ENCODE results near the gene GALNS.
"Not testable (repeated sequence)": the region's sequence is repeated elsewhere in the genome, so short reads cannot be mapped to it uniquely, and the experiment has no call there.

Gene GALNS

DNA sequence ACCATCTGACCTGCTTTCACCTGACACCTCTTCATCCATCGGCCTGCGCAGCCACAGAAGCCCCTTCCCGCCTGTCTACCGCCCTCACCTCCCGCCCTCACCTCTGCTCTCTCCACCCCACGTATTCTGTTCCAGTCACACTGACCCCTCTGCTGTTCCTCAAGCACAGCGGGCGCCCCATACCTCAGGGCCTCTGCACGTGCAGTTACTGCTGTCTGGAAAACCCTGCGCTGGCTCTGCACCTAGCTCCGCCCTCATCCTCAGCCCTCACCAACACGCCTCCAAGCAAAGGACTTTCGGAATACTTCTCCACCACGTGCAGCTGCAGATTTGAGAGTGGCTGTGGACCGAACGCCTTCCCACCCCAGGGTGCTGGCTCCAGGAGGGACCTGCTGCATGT is 34.3 kb upstream of the GALNS start:
- intact Hi-C loops (cut with DNase I), result no loop called here
- DNase-seq, result no peak

DNA sequence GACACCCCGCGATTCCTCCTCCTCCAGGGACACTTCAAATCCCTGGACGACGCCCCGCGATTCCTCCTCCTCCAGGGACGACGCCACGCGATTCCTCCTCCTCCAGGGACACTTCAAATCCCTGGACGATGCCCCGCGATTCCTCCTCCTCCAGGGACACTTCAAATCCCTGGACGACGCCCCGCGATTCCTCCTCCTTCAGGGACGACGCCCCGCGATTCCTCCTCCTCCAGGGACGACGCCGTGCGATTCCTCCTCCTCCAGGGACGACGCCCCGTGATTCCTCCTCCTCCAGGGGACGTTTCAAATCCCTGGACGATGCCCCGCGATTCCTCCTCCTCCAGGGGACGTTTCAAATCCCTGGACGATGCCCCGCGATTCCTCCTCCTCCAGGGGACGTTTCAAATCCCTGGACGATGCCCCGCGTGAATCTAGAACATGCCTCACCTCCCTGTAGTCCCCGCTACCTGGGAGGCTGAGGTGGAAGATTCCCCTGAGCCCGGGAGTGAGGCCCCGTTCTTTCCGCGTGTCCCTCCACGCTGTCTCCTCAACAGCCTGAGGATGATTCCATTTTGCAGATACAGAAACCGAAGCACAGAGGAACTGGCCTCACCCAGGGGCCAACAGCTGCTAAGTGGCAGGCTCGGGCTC is 33.1 kb upstream of the GALNS start:
- DNase-seq; intact Hi-C loops (cut with DNase I): not testable (repeated sequence)

DNA sequence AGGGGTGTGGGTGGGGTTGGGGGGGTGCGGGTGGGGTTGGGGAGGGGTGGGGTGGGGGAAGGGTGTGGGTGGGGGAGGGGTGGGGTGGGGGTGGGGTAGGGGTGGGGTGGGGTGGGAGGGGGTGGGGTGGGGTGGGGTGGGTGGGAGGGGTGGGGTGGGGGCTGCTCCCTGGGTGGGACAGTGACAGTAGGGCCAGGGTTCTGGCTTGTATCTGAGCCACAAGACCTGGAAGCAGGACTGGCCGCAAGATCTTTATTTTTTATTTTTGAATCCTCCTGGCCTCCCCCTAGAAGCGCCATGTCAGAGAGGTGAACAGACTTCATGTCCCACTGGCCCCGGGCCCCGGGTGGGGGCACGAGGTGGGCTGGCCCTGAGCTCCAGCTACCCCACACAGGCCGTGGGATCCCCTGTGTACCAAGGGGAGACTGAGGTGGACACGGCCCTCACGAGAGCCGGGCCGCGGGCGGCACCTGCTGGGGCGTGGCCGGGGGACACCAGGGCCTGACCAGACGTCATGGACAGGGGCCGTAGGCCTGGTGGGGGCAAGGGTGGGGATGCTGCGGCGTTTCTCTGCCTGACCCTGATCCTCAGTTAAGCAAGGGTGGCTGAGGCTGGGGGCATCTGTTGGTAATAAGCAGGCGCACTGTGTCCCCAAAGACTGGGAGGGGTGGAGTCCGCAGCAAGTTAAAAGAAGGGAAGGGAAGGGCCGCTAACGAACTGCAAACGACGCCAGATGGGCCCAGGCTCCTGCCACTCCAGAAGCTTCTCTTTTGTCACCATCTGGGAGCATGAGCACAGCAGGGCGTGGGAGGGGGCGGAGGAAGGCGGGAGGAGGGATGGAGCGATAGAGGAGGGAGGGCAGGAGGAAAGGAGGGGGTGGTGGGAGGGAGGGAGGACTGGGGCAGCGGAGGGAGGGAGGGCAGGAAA is 32.0 kb upstream of the GALNS start:
- intact Hi-C loops (cut with DNase I), result no loop called here
- no peak for DNase-seq

DNA sequence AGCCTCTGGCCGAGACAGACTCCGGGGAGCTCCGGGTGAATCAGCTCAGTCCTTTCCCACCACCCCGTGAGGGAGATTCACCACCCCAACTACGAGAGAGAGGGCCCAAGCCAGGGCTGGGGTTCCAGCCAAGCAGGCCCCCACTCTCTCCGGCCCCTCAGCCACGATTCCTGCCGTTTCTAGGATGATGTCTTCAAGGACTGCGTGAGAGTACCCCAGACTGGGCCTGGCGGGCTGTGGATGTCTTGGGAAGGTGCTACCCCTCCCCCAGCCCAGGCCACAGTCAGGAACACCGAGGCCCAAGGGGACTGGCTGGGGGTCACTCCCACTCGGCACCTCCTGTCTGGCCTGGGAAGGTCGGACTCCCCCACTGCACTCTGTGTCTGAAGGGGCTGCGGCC is 31.3 kb upstream of the GALNS start:
- intact Hi-C loops (cut with DNase I), result no loop called here

DNA sequence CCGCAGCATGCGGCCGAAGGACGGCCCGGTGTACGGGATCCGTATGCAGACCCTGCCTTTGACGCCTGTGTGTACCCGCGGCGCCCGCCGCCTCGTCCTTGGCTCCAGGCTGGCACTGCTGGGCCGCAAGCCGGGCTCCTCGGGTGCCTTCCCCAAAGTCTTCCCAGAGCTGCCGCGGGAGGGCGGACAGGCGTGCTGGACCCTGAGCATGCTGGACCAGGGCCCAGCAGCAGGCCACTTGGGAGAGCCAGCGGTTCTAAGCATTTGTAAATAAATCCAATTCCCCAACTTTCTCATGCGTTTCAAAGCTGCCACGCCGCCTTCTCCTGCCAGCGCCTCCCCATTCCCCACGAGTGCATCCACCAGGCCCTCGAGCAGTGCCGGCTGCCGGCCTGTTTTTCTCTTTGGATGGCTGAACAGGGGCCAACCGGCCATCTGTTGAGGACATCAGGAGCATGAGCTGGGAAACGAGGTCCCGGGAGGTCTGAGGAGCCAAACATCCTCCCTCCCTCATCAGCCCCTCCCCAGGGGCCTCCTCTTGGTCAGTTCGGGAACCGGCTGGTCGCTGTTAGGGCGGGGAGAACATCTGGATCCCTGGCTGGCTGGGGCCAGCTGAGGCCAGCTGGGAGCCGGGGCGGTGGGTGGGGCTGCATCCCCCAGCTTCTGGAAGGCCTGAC is 30.2 kb upstream of the GALNS start:
- intact Hi-C loops (cut with DNase I), result no loop called here
- DNase-seq, result no peak

More for the DNA sequence above, 31.3 kb upstream of the GALNS start:
- DNase-seq, result no peak

DNA sequence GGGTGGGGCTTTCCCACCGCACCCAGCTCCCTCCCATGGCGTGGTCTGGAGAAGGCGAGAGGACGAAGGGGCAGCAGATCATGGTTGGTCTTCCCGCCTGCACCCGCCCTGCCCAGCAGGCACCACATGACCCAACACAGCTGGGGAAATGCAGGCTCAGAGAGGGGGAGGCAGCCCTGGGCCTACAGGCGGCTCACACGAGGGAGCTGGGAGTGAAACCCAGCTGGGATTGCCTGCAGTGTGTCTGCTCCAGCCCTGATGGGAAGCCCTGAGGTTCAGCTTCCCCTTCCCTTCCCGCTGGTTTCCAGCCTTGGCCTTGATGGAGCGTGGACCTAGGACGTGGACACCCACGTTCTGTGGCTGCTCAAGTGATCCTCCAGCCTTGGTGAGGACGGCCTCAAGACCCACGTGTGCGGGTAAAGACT is 29.7 kb upstream of the GALNS start:
- intact Hi-C loops (cut with DNase I), result no loop called here
- no peak for DNase-seq

GRCh38 chr16:88885693-88886280 is 29.0 kb upstream of the GALNS start:
- no peak for DNase-seq
- intact Hi-C loops (cut with DNase I), result no loop called here

- DNase-seq, result no peak
- intact Hi-C loops (cut with DNase I), result no loop called here
These were observed 28.0 kb upstream of the GALNS start for GRCh38 chr16:88884569-88885271.

GRCh38 chr16:88883946-88884345 is 27.2 kb upstream of the GALNS start:
- intact Hi-C loops (cut with DNase I), result no loop called here
- peak in 7 of 10 donors; percentile 17 to 91 (median 50) for DNase-seq

DNA sequence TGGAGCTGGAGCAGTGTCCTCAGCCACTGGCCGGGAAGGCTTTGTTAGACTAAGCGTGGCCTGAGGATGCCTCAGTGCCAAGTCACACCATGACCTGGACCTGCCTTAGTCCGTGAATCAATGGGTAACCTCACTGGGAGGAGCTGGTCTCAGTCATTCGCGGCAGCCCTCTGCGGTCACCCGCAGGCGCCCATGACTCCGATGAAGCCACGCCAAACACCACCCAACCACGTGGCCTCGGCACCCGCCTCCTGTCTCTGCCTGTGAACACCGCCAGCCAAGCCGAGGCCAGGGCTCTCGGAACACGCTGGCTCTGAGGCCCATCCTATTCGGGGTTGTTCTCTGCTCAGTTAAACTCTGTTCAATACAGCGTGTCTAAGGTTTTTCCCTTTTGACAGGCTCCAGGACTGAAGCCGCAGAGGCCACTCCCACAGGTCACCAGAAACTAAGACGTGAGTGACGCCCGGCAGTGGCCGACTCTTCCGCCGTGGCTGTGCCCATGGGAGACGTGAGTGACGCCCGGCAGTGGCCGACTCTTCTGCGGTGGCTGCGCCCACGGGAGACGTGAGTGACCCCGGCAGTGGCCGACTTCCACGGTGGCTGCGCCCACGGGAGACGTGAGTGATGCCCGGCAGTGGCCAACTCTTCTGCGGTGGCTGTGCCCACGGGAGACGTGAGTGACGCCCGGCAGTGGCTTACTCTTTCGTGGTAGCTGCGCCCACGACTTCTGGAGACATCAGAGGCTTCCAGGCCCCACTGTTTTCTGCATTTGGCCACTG is 26.6 kb upstream of the GALNS start:
- no peak for DNase-seq

DNA sequence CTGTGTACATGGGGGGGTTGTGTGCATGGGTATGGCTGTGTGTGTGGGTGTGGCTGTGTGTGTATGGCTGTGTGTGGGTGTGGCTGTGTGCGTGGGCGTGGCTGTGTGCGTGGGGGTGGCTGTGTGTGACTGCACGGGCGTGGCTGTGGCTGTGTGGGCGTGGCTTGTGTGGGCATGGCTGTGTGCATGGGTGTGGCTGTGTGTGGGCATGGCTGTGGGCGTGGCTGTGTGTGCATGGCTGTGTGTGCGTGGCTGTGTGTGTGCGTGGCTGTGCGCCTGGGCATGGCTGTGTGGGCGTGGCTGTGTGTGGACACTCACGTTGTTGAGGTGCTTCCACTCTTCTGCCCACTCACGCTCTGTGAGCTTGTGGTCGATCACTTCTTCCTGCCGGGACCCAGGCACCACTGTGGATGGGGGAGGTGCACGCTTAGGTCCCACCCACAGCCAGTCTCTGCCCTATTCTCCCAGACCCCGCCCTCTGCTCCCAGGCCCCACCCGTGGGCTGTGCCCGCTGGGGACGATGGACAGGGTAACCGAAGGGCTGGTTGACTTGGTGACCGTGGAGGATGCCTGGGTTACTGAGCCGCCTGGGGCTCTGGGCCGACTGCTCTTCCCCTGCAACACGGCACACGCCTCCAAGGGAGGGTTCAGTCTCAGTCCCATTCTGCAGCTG is 25.7 kb upstream of the GALNS start:
- intact Hi-C loops (cut with DNase I), result no loop called here
- DNase-seq, result no peak

More for the DNA sequence above, 26.6 kb upstream of the GALNS start:
- intact Hi-C loops (cut with DNase I), result no loop called here

DNA sequence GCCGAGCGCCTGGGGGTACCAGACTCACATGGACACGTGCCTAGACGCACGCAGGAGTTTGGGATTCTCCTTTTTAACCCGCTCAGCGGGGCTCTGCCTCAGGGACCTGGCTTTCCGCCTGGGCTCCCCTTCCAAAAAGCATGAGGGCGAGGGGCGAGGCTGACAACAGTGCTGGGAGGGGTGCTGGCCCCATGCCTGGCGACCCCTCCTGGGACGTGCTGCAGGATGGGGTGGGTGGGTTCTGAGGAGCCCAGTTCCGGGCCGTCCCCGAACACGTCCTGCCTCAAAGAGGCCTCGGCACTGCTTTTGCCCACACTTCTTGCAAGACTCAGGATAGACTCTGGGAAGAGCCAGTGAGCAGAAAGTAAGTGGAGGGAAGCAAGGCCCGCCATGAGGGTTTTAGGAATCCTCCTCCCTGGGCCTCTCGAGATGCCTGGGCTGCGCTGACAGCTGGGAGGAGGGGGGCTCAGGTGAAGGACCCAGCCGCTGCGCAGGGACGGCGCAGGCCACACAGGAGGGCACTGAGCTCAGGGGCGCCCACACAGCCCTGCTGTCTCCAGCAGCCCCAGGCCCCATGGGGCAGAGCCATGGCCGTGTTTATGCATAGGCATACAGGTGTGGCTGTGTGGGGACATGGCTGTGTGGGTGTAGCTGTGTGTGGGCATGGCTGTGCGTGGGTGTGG is 25.1 kb upstream of the GALNS start:
- intact Hi-C loops (cut with DNase I), result no loop called here

DNA sequence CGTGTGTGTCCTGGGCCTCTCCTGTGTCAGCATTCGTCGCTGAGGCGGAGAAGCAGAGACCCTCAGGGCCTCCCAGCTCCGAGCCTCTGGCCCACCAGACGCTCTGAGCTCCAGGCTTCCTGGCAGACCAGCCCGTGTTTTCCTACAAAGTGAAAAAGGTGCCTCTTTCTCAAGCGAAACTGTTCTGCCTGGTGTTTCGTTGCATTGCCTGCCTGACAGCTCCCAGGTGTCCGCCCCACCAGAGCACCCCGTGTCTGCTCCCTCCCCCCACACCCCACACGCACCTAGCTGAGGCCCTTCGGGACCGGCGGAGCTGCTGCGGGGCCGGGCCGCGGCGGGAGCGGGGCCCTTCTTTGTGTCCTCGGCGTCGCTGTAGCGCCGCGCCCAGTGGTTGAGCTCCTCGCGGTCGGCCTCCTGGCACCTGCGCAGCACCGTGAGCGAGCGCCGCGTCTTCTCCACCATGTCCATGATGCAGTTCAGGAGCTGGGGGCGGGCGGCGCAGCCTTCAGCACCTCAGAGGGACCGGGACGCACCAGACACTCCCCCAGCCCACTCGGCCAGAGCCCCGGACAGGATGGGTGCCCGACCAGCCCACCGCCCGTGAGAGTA is 24.4 kb upstream of the GALNS start:
- DNase-seq, result no peak
- intact Hi-C loops (cut with DNase I), result no loop called here

More for the DNA sequence above, 25.1 kb upstream of the GALNS start:
- DNase-seq, result no peak

GRCh38 chr16:88880226-88881006 is 23.7 kb upstream of the GALNS start:
- no peak for DNase-seq
- intact Hi-C loops (cut with DNase I), result no loop called here

DNA sequence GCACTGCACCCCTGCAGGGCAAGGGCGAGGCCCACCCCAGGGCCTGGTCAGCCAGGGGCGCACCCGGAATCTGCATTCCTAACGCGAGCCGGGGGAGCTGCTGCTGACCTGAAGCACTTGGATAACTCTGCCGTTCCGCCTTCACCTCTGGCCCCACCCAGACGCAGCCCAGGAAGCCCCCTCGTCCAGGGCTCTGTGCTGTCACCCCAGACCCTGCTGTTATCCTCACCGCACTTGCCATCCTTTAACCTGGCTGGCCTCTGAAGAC is 23.0 kb upstream of the GALNS start:
- no peak for DNase-seq
- intact Hi-C loops (cut with DNase I), result no loop called here

DNA sequence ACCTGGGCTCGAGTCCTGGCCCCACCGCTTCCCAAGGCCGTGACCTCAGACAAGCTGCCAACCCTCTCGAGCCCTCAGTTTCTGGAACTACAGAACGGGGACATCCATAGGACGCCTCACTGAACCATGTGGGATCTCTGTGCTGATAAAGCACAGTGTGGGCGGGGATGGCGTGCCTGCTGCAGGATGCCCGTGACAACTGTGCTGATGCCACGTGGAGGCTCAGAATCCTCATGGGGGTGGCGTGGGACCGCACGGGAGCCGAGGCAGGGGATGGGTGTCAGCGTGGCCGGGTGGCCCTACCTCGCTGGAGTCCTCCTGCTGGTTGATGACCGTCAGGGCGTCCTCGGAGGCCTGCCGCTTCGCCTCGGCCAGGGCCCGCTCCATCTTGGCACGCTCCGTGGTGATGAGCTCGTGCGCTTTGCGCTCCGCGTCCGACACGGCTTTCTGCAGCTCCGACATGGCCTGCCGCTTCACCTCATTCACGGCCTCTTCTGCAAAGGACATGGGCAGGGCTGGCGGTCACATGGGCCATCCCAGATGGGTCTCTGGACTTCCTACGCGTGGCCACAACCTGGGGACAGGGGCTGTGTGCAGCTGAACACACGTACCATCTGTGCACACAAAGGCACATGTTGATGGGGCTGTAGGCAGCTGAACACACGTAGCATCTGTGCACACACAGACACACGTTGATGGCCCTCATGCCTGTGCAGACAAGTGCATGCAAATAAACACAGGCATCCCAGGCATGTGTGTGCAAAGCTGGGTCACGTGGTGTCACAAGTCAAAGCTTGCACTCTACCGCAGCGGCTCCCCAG is 22.4 kb upstream of the GALNS start:
- intact Hi-C loops (cut with DNase I), result no loop called here
- no peak for DNase-seq

GRCh38 chr16:88878356-88878755 is 21.6 kb upstream of the GALNS start:
- intact Hi-C loops (cut with DNase I), result no loop called here

More at GRCh38 chr16:88878356-88878755, 21.6 kb upstream of the GALNS start:
- no peak for DNase-seq

Data from posterior cingulate gyrus (tissue), 11 donors.